ENCODE data around the gene EIPR1. TPM values are rescaled to one million over a fixed set of nuclear protein-coding genes. Genes with fewer than 3 reads are reported as not detected.
A peak's percentile ranks its signal among the peaks of the same experiment; 100 is the strongest.

EIPR1 gene
- total RNA-seq, 1 experiment from 2014 or later, result 27.8 TPM

- Histone ChIP-seq H3K23ac (ENCODE audit: insufficient read length, low read depth, low read length) (no peak overlapping the region), H3K27ac (ENCODE audit: insufficient read length, low read depth, low read length) (no peak overlapping the region), H3K14ac (ENCODE audit: insufficient read depth, low read length) (no peak overlapping the region), H2BK5ac (ENCODE audit: insufficient read length, low read length) (no peak overlapping the region), H3K9me3 (ENCODE audit: control insufficient read depth, low read depth, low read length) (no peaks in the 10 kb centered on the region), H3K9ac (ENCODE audit: extremely low read depth, insufficient read length, low read length) (no peak overlapping the region), H2BK15ac (ENCODE audit: low read depth, low read length) (no peak overlapping the region), H2BK120ac (ENCODE audit: low read depth, low read length, poor library complexity, severe bottlenecking) (no peak overlapping the region), H3K4me2 (ENCODE audit: insufficient read depth, insufficient read length, low read length) (no peak overlapping the region), H2BK20ac (ENCODE audit: low read depth, low read length, poor library complexity, severe bottlenecking) (no peak overlapping the region), H3K79me2 (ENCODE audit: insufficient read depth, low read length) (no peaks in the 10 kb centered on the region), H3K4me1 (ENCODE audit: insufficient read depth, low read length) (no peaks in the 10 kb centered on the region; the same call in 1 of the 2 replicates), H4K5ac (ENCODE audit: insufficient read length, low read depth, low read length) (no peak overlapping the region), H4K8ac (replicated peaks; ENCODE audit: insufficient read length, low read depth, low read length) (no peak overlapping the region), H3K23me2 (ENCODE audit: insufficient read length, low read depth, low read length, poor library complexity, severe bottlenecking) (no peaks in the 10 kb centered on the region), H3K79me1 (ENCODE audit: insufficient read depth, low read depth, low read length, poor library complexity, severe bottlenecking) (no peaks in the 10 kb centered on the region), H2AFZ (ENCODE audit: low read length) (no peak overlapping the region), H2AK5ac (ENCODE audit: insufficient read length, low read length) (no peak overlapping the region), H3T11ph (ENCODE audit: low read length) (no peak overlapping the region), H3K4ac (ENCODE audit: low read depth, low read length) (no peak overlapping the region), H3K18ac (ENCODE audit: insufficient read length, low read depth, low read length) (no peak overlapping the region), H4K20me1 (ENCODE audit: control insufficient read depth, insufficient read depth, insufficient read length) (no peaks in the 10 kb centered on the region), H4K91ac (ENCODE audit: insufficient read length, low read depth, low read length) (no peak overlapping the region), H3K27me3 (ENCODE audit: insufficient read depth, low read length) (no peaks in the 10 kb centered on the region), H3K56ac (ENCODE audit: insufficient read length, low read depth, low read length) (no peak overlapping the region), H2BK12ac (ENCODE audit: insufficient read length, low read depth, low read length) (no peak overlapping the region)
- H3K27ac Mint-ChIP-seq, result peak overlapping the region in 2 of 3 experiments; percentile 37 to 40; a peak in 1 of 7 replicates
- no peaks in the 10 kb centered on the region for H3K27me3 Mint-ChIP-seq (ENCODE audit: low read depth)
- peaks cover 12 to 29% (median 17%) of the 10 kb centered on the region in 3 experiments for H3K36me3 Mint-ChIP-seq (ENCODE audit: insufficient read depth in 1 of 3, low read depth in 3 of 3)
- no peak for TF ChIP-seq CTCF (conservative IDR thresholded peaks at IDR 0.05)
- no CpG with 5 or more reads among the region's 11 CpGs for WGBS (ENCODE audit: extremely low coverage, insufficient read length, low lambda C conversion rate)
- no peak overlapping the region for H3K4me3 Mint-ChIP-seq
- peaks cover 4% of the 10 kb centered on the region in 2 experiments for H3K4me1 Mint-ChIP-seq
- no peak for DNase-seq
- H3K9me3 Mint-ChIP-seq, result no peaks in the 10 kb centered on the region
Measured at GRCh38 chr2:3343012-3343411, 34.6 kb downstream of the EIPR1 start.
